Hematopoietic multipotent progenitor cell treated with erythropoietin and hydrocortisone succinate and interleukin-3 and kit ligand, for 15 days (in vitro differentiated cells): ENCODE measurements around the gene SETD9.

Experiments
- DNase-seq: peaks from one replicate; pipeline ENCODE4 v3.0.0-alpha.2; 2015; ENCODE audit warnings: low spot score

SETD9 gene, protein sequence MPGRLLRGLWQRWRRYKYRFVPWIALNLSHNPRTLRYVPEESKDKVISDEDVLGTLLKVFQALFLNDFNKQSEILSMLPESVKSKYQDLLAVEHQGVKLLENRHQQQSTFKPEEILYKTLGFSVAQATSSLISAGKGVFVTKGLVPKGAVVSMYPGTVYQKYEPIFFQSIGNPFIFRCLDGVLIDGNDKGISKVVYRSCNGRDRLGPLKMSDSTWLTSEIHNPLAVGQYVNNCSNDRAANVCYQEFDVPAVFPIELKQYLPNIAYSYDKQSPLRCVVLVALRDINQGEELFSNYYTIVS

DNA sequence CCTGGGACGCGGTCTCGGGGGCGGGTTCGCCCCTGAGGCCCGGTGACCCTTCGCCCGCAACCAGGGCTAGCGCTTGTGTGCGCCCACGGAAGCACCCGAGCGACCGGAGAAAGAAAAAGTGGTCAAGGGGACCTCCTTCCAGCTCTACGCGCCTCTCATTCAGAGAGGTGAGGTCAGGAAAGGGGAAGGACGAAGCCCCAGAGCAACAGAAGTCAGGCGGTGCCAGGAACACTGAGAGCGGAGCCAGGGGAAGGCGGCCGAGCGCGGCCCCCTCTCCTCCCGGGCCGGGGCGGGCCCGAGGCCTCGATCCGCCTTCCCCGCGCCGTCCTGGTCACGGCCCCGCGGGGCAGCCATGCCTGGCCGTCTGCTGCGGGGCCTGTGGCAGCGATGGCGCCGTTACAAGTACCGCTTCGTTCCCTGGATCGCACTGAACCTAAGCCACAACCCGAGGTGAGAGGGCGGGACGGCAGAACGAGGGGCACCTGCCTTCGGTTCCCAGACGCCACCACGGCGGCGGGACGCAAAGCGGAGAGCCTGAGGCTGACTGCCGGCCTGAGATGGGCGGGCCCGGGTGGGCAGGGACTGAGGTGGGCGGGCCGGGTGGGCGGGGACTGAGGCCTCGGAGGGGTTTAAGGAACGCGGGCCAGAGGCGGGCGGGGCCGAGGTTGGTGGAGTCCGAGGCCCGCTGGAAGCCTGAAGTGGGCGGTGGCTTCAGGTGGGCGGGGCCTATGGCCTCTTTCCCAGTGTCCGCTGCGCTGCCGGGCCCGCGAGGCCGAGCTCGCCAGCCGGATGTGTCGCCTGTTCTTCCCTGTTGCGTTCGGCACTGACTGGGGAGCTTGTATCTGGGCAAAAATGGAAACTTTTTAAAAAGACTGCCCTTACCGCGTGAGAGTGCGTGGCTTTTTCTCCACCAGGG lies at the start of gene SETD9:
Gene SETD9 (plus strand): TSS at position 303 of the 916 bp plus-strand sequence. CDS start 50 bp downstream, at position 353.
- DNase-seq, result peak; percentile 98

GRCh38 chr5:56861893-56862485 lies 47.4 kb upstream of the SETD9 start:
- DNase-seq, result no peak

- no peak for DNase-seq
Measured at GRCh38 chr5:56862909-56863308, 46.5 kb upstream of the SETD9 start.

DNA sequence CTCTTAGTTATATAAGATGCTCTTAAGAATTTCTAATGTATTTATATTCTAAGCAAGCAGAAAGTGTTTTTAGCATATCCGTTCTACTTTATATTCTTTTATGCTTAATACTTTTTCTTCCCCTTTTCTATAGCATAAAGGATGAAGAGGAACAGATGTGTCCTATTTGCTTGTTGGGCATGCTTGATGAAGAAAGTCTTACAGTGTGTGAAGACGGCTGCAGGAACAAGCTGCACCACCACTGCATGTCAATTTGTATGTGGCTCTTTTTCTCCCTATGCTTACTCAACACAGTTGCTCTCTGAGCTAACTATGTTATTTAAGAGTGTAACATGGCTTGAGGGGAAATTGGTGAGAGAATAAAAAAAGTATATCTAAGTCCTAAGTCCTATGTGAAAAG lies 37.6 kb upstream of the SETD9 start:
- DNase-seq, result no peak

DNA sequence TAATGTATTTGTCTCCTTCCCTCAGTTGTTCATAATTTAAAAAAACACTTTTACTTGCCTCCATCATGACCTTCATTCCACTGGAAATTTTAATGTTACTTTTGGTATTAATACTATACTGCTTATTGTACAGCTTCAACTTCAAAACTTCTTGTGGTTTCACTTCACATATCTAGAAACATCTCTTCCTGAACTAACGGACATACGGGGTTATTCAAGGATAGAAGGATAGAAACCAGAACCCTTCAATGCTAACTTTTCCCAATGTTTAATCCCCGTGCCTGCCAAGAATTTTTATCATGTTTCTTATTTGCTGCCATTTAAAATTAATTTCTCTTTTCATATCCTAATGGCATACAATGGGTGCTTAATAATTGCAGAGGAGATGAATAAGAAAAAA lies 36.3 kb upstream of the SETD9 start:
- no peak for DNase-seq

GRCh38 chr5:56876327-56876726 lies 33.1 kb upstream of the SETD9 start:
- DNase-seq, result no peak

DNA sequence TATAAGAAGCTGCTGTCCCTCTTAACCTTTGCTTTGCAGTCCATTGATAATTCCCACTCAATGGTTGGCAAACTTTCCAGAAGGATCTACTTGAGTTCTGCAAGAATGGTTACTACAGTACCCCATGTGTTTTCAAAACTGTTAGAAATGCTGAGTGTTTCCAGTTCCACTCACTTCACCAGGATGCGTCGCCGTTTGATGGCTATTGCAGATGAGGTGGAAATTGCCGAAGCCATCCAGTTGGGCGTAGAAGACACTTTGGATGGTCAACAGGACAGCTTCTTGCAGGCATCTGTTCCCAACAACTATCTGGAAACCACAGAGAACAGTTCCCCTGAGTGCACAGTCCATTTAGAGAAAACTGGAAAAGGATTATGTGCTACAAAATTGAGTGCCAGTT lies 27.8 kb upstream of the SETD9 start:
- no peak for DNase-seq

- no peak for DNase-seq
Measured at GRCh38 chr5:56893251-56893951, 16.0 kb upstream of the SETD9 start.

DNA sequence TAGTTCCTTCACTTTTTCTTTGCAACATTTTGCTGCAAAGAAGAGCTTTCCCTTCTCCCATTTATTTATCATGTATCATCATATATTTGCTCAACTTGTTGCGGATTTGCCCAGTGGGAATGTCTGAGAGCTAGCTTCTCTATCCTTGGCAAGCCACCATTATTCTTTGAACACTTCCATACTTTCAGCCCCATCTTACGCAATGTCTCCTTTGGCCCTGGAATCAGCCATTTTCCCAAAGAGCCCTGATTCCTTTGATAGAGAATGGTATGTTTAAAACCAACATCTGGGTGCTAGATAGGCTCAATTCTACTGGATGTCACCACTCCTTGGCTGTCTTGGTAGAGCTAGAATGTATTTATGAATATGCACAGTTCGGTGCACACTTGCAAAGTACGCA lies 12.6 kb upstream of the SETD9 start:
- DNase-seq, result no peak

- no peak for DNase-seq
Measured at GRCh38 chr5:56898213-56898612, 11.2 kb upstream of the SETD9 start.

- DNase-seq, result no peak
Measured at GRCh38 chr5:56900395-56900794, 9.0 kb upstream of the SETD9 start.

DNA sequence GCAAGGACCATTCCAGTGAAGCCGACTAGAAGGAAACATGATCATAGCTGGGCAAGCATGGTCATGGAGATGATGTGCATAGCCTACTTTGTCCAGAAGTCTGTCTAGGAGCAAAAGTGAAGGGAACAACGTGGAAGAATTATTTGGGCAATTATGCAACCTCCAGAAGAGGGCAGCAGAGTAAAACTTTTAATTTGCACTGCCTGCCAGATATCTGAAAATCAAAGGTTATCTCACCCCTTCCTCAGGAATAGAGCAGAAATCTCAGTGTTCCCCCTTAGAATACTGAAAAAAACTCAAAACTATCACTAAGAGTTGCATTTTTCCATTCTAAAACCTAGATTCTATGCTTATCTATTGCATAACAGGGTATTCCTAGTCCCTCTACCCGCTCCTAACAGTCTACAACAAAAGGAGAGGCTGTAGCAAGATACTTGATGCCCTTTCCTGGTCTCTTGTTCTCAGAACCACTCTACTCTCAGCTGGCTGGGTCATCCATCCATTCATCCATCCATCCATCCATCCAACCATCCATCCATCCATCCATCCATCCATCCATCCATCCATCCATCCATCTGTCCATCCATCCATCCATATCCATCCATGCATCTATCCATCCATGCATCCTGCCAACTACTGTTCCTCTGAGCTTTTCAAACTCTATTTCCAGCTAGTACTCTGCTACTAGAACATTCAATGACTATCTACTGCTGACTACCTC lies 8.4 kb upstream of the SETD9 start:
- peak; percentile 69 for DNase-seq

DNA sequence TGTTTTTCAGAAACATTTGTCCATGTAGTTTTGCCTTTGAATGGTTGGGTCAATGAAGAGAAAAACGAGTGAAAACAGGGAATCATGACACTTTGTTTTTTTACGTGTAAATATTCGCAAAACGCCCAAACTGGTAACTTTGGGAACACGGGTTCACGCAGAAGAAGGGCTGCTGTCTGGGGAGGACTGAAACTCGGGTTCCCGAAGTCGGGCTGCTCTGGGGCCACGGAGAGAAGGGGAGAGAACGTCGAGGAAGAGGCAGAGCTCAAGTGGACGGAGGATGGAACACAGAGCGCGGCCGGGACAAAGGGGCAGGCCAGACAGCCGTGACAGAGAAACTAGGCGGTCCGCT lies 478 bp upstream of the SETD9 start:
- no peak for DNase-seq

GRCh38 chr5:56910210-56910965 lies 992 bp downstream of the SETD9 start:
- no peak for DNase-seq

- no peak for DNase-seq
Measured at GRCh38 chr5:56913766-56914165, 4.4 kb downstream of the SETD9 start.

DNA sequence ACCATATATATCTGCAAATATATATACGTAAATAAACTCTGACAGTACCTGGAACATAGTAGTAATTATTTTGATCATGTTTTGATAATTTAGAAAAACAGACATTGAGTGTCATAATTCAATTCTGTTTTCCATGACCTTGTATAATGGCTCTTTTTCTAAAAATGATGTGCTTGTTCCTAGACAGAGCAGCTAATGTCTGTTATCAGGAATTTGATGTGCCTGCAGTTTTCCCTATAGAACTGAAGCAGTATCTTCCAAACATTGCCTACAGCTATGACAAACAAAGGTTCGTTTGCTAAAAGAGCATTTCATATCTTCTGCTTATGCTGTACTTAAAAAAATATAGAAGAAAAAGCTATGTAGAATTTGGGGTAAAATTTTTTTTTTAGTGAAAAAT lies 5.3 kb downstream of the SETD9 start:
- no peak for DNase-seq

- DNase-seq, result no peak
Measured at GRCh38 chr5:56917534-56917933, 8.1 kb downstream of the SETD9 start.

GRCh38 chr5:56918054-56918453 lies 8.7 kb downstream of the SETD9 start:
- DNase-seq, result no peak

- no peak for DNase-seq
Measured at GRCh38 chr5:56919942-56920662, 10.7 kb downstream of the SETD9 start.

- DNase-seq, result no peak
Measured at GRCh38 chr5:56922922-56923321, 13.5 kb downstream of the SETD9 start.
